GM12878 (cell line): ENCODE results near the gene CHIA.

Source experiments
- CHD2 ChIP-seq: IDR thresholded peaks from 2 replicates; pipeline ENCODE4 v1.6.1; 2011; ENCODE audit warnings: low read depth, low read length, improper control_type of control experiment, borderline replicate concordance
- POLR2AphosphoS2 ChIP-seq: IDR thresholded peaks from 2 replicates; pipeline ENCODE4 v1.6.1; 2011; ENCODE audit warnings: low read depth, mild to moderate bottlenecking, low read length, improper control_type of control experiment, moderate library complexity
- RB1 ChIP-seq: fragments of 450-650 bp; formaldehyde crosslinking; IDR thresholded peaks from 2 replicates; pipeline ENCODE4 v1.6.1; 2017; ENCODE audit warnings: mild to moderate bottlenecking, borderline replicate concordance
- TF ChIP-seq, protein P1 (sequence below): IDR thresholded peaks from 2 replicates; pipeline ENCODE4 v1.6.1; 2012; ENCODE audit warnings: low read length, inconsistent platforms
- TF ChIP-seq, protein P2 (sequence below), 3 experiments: IDR thresholded peaks in 2 of 3; conservative IDR thresholded peaks in 1 of 3; 2 replicates each; pipeline ENCODE4 v1.5.1; 2011; ENCODE audit warnings: low read depth in 3 of 3, low read length in 3 of 3, mild to moderate bottlenecking in 3 of 3, control low read depth in 2 of 3, moderate library complexity in 2 of 3, inconsistent platforms in 1 of 3, mixed read lengths in 1 of 3; ENCODE audit not compliant: control insufficient read depth in 2 of 3, insufficient read depth in 1 of 3; ENCODE audit errors: extremely low read depth in 1 of 3

DNA sequence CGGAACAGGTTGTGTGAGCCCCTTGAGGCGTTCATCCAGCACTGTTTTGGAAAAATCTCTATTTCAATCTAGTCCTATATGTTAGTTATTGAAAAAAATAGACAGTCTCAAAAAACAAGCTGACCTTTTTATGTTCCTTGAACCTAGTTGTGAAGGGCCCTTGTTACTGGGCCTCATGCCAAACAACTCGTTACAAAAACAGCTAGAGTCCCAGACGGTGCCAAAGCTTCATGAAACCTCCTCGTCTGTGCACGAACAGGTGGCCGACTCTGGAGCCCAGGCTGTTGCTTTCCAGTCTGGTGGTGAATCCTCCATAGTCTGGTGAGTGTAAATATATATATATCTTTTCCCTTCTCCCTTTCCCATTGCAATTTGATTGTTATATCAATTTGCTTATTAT, at the start of gene CHIA:
- TF ChIP-seq, protein P1, sequence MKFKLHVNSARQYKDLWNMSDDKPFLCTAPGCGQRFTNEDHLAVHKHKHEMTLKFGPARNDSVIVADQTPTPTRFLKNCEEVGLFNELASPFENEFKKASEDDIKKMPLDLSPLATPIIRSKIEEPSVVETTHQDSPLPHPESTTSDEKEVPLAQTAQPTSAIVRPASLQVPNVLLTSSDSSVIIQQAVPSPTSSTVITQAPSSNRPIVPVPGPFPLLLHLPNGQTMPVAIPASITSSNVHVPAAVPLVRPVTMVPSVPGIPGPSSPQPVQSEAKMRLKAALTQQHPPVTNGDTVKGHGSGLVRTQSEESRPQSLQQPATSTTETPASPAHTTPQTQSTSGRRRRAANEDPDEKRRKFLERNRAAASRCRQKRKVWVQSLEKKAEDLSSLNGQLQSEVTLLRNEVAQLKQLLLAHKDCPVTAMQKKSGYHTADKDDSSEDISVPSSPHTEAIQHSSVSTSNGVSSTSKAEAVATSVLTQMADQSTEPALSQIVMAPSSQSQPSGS, result no peak
- TF ChIP-seq POLR2AphosphoS2 (no peak), CHD2 (no peak), RB1 (no peak)
- TF ChIP-seq, protein P2, sequence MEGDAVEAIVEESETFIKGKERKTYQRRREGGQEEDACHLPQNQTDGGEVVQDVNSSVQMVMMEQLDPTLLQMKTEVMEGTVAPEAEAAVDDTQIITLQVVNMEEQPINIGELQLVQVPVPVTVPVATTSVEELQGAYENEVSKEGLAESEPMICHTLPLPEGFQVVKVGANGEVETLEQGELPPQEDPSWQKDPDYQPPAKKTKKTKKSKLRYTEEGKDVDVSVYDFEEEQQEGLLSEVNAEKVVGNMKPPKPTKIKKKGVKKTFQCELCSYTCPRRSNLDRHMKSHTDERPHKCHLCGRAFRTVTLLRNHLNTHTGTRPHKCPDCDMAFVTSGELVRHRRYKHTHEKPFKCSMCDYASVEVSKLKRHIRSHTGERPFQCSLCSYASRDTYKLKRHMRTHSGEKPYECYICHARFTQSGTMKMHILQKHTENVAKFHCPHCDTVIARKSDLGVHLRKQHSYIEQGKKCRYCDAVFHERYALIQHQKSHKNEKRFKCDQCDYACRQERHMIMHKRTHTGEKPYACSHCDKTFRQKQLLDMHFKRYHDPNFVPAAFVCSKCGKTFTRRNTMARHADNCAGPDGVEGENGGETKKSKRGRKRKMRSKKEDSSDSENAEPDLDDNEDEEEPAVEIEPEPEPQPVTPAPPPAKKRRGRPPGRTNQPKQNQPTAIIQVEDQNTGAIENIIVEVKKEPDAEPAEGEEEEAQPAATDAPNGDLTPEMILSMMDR (IDR thresholded peaks at IDR 0.05 in 2 of 3, conservative IDR thresholded peaks at IDR 0.05 in 1 of 3; ENCODE audit: control insufficient read depth in 2 of 3, extremely low read depth in 1 of 3, insufficient read depth in 1 of 3, low read depth in 3 of 3, low read length in 3 of 3), result no peak
